K562 (cell line): ENCODE measurements around the gene CDC20.

Experiments
- CBX3 ChIP-seq, 2 experiments: IDR thresholded peaks; 1 replicate in 1 of 2; 2 replicates in 1 of 2; pipeline ENCODE4 v1.6.1; 2012; ENCODE audit warnings: inconsistent platforms in 2 of 2, low read length in 2 of 2, borderline replicate concordance in 1 of 2, control low read depth in 1 of 2
- CREB3L1 ChIP-seq: fragments of 450-650 bp; IDR thresholded peaks from 2 replicates; pipeline ENCODE4 v1.6.1; 2014; ENCODE audit warnings: low read depth, mild to moderate bottlenecking, moderate library complexity, borderline replicate concordance
- POLR2A ChIP-seq: fragments of 450-650 bp; conservative IDR thresholded peaks from 2 replicates; pipeline ENCODE4 v1.6.1; 2016
- SMAD1 ChIP-seq: fragments of 150-350 bp; IDR thresholded peaks from 2 replicates; pipeline ENCODE4 v1.6.1; 2014; ENCODE audit warnings: low read length, low read depth; ENCODE audit not compliant: partially characterized antibody
- TEAD4 ChIP-seq, 2 experiments: sonication (generic) in 1 of 2; formaldehyde crosslinking in 1 of 2; IDR thresholded peaks; 2 replicates each; pipeline versions ENCODE4 v1.6.1 to v1.8.0; 2012 to 2022; ENCODE audit warnings: borderline replicate concordance in 1 of 2, inconsistent platforms in 1 of 2, low read length in 1 of 2, mild to moderate bottlenecking in 1 of 2, missing genetic modification reagents in 1 of 2
- TF ChIP-seq, protein P1 (sequence below): sonication (generic); formaldehyde crosslinking; IDR thresholded peaks from 2 replicates; pipeline ENCODE4 v1.8.1; 2022; ENCODE audit warnings: missing genetic modification reagents

DNA sequence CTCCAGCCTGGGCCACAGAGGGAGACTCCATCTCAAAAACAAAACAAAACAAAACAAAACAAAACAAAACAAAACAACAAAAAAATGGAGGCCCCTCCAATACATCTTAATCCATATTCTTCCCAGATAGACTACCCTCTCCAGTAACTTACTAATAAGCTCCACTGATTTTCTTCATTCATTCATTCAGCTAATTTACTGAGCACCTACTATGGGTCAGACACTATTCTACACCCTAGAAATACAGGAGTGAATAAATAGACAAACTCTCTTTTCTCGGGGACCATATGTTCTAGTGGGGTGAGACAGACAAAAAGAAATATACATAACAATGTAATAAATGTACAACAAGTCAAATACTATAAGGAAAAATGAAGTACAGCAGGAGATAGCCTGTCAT, 7.8 kb upstream of the CDC20 start:
- TF ChIP-seq, protein P1, sequence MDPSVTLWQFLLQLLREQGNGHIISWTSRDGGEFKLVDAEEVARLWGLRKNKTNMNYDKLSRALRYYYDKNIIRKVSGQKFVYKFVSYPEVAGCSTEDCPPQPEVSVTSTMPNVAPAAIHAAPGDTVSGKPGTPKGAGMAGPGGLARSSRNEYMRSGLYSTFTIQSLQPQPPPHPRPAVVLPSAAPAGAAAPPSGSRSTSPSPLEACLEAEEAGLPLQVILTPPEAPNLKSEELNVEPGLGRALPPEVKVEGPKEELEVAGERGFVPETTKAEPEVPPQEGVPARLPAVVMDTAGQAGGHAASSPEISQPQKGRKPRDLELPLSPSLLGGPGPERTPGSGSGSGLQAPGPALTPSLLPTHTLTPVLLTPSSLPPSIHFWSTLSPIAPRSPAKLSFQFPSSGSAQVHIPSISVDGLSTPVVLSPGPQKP (CRISPR knock-in tag): no peak
- TF ChIP-seq CREB3L1 (no peak), TEAD4 (IDR thresholded peaks at IDR 0.05; ENCODE audit: low read length) (no peak), TEAD4 (CRISPR knock-in tag; IDR thresholded peaks at IDR 0.05; ENCODE audit: borderline replicate concordance) (no peak), POLR2A (no peak), CBX3 (IDR thresholded peaks at IDR 0.05; ENCODE audit: borderline replicate concordance in 1 of 2, low read length in 2 of 2) (no peak), SMAD1 (no peak)
